Prostate gland (tissue), 2 donors: Measurements from ENCODE around the gene CELF6. TPM values are rescaled to one million over a fixed set of nuclear protein-coding genes. Genes with fewer than 3 reads are reported as not detected.

Experiments used
- DNase-seq: peaks from one replicate; pipeline ENCODE4 v3.0.0-alpha.2; 2019; ENCODE audit warnings: low spot score
- H3K27ac ChIP-seq, 2 donors: fragments of 200-600 bp; sonication (generic); 2 replicates each; pipeline ENCODE4 v1.5.1; 2017 to 2019
- H3K27me3 ChIP-seq: fragments of 200-600 bp; sonication (generic); replicated peaks from 2 replicates; pipeline ENCODE4 v1.5.1; 2019; ENCODE audit not compliant: insufficient read depth
- H3K36me3 ChIP-seq, 2 donors: fragments of 200-600 bp; sonication (generic); 1 replicate in 1 of 2; 2 replicates in 1 of 2; pipeline versions ENCODE4 v1.5.1 to v1.8.1; 2017 to 2019
- H3K4me1 ChIP-seq: fragments of 200-600 bp; sonication (generic); replicated peaks from 2 replicates; pipeline ENCODE4 v1.5.1; 2019
- H3K4me3 ChIP-seq, 2 donors: fragments of 200-600 bp; sonication (generic); 2 replicates each; pipeline ENCODE4 v1.5.1; 2017 to 2019
- H3K9me3 ChIP-seq: fragments of 200-600 bp; sonication (generic); 2 replicates; pipeline ENCODE4 v1.5.1; 2017
- CTCF ChIP-seq, 4 experiments: fragments of 200-600 bp in 2 of 4; fragments of 450-650 bp in 2 of 4; sonication (generic) in 2 of 4; IDR thresholded peaks; 1 replicate in 3 of 4; 2 replicates in 1 of 4; pipeline ENCODE4 v1.5.1; 2016 to 2019; ENCODE audit warnings: antibody characterized with exemption in 4 of 4, mild to moderate bottlenecking in 2 of 4, moderate library complexity in 2 of 4
- POLR2A ChIP-seq: fragments of 450-650 bp; IDR thresholded peaks from one replicate; pipeline ENCODE4 v1.6.1; 2016; ENCODE audit warnings: antibody characterized with exemption, mild to moderate bottlenecking
- POLR2AphosphoS5 ChIP-seq: sonication (generic); formaldehyde crosslinking; IDR thresholded peaks from one replicate; pipeline ENCODE4 v1.6.1; 2017; ENCODE audit warnings: antibody characterized with exemption
- WGBS: methylation state at CpG from one replicate; pipeline ENCODE4 v1.1.5; 2018; 5-methylcytosine and 5-hydroxymethylcytosine counted together
- intact Hi-C: fragments of 100-400 bp; cut with DNase I; formaldehyde crosslinking; loops from one replicate; pipeline ENCODE4 v1.14.2; 2022
- total RNA-seq, 2 donors: library from RNA; depleted of rRNA; stranded (reverse); fragments of >200 nt; gene quantifications; one replicate each; pipeline ENCODE4 v1.1.0, GENCODE V29; 2016

Gene CELF6
- total RNA-seq, 2 donors from 2014 or later, result 3.7 to 7.3 TPM

DNA sequence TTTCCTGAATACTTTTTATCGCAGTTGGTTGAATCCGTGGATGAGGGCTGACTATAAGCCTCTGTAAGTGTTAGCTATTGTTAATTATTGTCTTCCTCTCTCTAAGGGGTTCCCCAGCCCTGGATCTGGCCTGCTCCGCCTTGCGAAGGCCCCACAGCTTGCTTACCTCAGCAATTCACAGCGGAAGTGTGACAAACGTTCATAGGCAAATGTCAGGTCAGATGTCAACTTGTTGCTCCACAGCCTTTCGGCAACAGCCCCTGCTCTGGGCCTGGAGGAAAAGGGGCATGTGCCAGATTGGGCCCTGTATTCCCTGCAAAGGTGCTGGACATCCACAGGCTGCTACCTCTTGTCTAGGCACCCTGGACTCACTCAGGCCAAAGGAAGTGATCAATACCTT is 25.3 kb upstream of the CELF6 start:
- H3K4me1 ChIP-seq, result no peaks in the 10 kb centered on the region
- no peak overlapping the region for H3K27ac ChIP-seq
- no peaks in the 10 kb centered on the region for H3K9me3 ChIP-seq
- no peaks in the 10 kb centered on the region for H3K36me3 ChIP-seq
- no peaks in the 10 kb centered on the region for H3K27me3 ChIP-seq
- intact Hi-C loops, result no loop called here
- 93% methylated on average over 7 of the region's 7 CpGs for WGBS
- no peak for DNase-seq
- TF ChIP-seq POLR2AphosphoS5 (no peak), CTCF (IDR thresholded peaks at IDR 0.05) (no peak), POLR2A (no peak)
- no peak overlapping the region for H3K4me3 ChIP-seq

- Histone ChIP-seq H3K36me3 (no peaks in the 10 kb centered on the region), H3K27ac (no peak overlapping the region), H3K4me1 (peaks cover 5% of the 10 kb centered on the region), H3K27me3 (no peaks in the 10 kb centered on the region), H3K4me3 (no peak overlapping the region), H3K9me3 (no peaks in the 10 kb centered on the region)
- no peak for DNase-seq
- intact Hi-C loops, result loop anchor here (5.0 kb wide), 1 partner anchor 72 kb away; the partner anchor contains the start of gene PARP6
- no peak for TF ChIP-seq POLR2A
- no peak for TF ChIP-seq CTCF (IDR thresholded peaks at IDR 0.05)
- no peak for TF ChIP-seq POLR2AphosphoS5
- WGBS, result 100% methylated on average over 1 of the region's 1 CpG
Measured at GRCh38 chr15:72344602-72345001, 24.6 kb upstream of the CELF6 start.

DNA sequence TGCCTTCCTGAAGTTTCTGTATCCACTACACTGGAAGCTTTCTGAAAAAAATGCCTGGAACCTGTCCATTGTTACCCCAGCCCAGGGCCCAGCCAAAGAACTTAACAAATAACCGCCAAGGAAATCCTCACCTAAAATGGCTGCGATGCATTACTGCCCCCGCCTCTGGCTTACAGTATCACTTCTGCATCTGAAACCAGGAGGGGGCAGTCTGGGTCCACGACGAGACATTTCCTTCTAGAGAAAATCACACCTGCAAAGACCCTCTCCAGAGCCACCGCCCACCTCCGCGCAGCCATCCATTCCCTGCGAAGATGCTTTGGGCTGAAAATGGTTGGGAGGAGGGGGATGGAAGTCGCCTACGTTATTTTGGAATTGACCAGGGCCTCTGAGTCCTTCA is 22.4 kb upstream of the CELF6 start:
- no peak for DNase-seq

DNA sequence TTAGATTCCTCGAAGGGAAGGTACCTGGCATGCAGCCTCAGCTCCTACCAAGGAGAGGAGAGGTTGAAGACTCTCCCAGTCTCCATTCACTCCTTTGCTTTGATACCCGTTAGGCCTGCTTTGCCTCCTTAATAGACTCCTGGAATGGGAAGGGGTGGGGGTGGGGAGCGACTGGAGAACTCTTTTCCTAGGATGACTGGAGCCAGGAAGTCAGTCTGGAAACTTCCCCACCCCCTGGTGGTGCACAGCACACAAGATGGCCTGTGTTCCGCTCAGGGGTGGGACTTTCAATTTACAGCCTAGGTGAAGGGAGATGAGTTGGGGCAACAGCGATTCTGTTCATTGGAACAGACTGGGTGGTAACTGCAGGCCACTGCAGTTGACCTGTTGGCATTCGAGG is 21.4 kb upstream of the CELF6 start:
- H3K9me3 ChIP-seq, result no peaks in the 10 kb centered on the region
- TF ChIP-seq POLR2AphosphoS5 (no peak), CTCF (IDR thresholded peaks at IDR 0.05) (no peak)
- no peaks in the 10 kb centered on the region for H3K27me3 ChIP-seq
- H3K4me3 ChIP-seq, result no peak overlapping the region
- H3K27ac ChIP-seq, result no peak overlapping the region
- intact Hi-C loops, result loop anchor here (5.0 kb wide), 1 partner anchor 69 kb away; the partner anchor contains the start of gene PARP6
- DNase-seq, result no peak
- H3K36me3 ChIP-seq, result no peaks in the 10 kb centered on the region
- H3K4me1 ChIP-seq, result peaks cover 5% of the 10 kb centered on the region
- 56% methylated on average over 6 of the region's 6 CpGs for WGBS

More for the DNA sequence above, 22.4 kb upstream of the CELF6 start:
- Histone ChIP-seq H3K27ac (no peak overlapping the region), H3K4me1 (peaks cover 5% of the 10 kb centered on the region), H3K4me3 (no peak overlapping the region), H3K36me3 (no peaks in the 10 kb centered on the region), H3K9me3 (no peaks in the 10 kb centered on the region), H3K27me3 (no peaks in the 10 kb centered on the region)
- intact Hi-C loops, result loop anchor here (5.0 kb wide), 1 partner anchor 70 kb away; the partner anchor contains the start of gene PARP6
- TF ChIP-seq CTCF (IDR thresholded peaks at IDR 0.05) (peak in 3 of 4 experiments; percentile 46 to 55 (median 52)), POLR2AphosphoS5 (peak; percentile 22), POLR2A (no peak)
- WGBS, result 65% methylated on average over 11 of the region's 11 CpGs

GRCh38 chr15:72340366-72340765 is 20.4 kb upstream of the CELF6 start:
- intact Hi-C loops, result loop anchor here (5.0 kb wide), 1 partner anchor 68 kb away; the partner anchor contains the start of gene PARP6
- Histone ChIP-seq H3K36me3 (no peaks in the 10 kb centered on the region), H3K4me1 (peaks cover 5% of the 10 kb centered on the region), H3K27me3 (no peaks in the 10 kb centered on the region), H3K9me3 (no peaks in the 10 kb centered on the region), H3K4me3 (no peak overlapping the region), H3K27ac (peak overlapping the region in 1 of 2 donors; percentile 41)
- no peak for DNase-seq
- no peak for TF ChIP-seq CTCF (IDR thresholded peaks at IDR 0.05)
- TF ChIP-seq POLR2A, result no peak
- TF ChIP-seq POLR2AphosphoS5, result no peak
- 82% methylated on average over 1 of the region's 1 CpG for WGBS
